RPMI7951 (cell line): Measurements from ENCODE around the gene CSTF3. TPM values are rescaled to one million over a fixed set of nuclear protein-coding genes. Genes with fewer than 3 reads are reported as not detected.
A peak's percentile ranks its signal among the peaks of the same experiment; 100 is the strongest.
"Not testable (repeated sequence)": the region's sequence is repeated elsewhere in the genome, so short reads cannot be mapped to it uniquely, and the experiment has no call there.

Experiments used
- DNase-seq: peaks from one replicate; pipeline ENCODE4 v3.0.0-alpha.2; 2012; ENCODE audit warnings: low read depth
- total RNA-seq: library from RNA; depleted of rRNA; stranded (reverse); fragments of >200 nt; shearing (Covaris generic); gene quantifications from 2 replicates; pipeline ENCODE4 v1.2.3, GENCODE V29; 2014; rRNA removed

The CSTF3 gene
- total RNA-seq, result 19.6 and 27.5 TPM in 2 replicates

DNA sequence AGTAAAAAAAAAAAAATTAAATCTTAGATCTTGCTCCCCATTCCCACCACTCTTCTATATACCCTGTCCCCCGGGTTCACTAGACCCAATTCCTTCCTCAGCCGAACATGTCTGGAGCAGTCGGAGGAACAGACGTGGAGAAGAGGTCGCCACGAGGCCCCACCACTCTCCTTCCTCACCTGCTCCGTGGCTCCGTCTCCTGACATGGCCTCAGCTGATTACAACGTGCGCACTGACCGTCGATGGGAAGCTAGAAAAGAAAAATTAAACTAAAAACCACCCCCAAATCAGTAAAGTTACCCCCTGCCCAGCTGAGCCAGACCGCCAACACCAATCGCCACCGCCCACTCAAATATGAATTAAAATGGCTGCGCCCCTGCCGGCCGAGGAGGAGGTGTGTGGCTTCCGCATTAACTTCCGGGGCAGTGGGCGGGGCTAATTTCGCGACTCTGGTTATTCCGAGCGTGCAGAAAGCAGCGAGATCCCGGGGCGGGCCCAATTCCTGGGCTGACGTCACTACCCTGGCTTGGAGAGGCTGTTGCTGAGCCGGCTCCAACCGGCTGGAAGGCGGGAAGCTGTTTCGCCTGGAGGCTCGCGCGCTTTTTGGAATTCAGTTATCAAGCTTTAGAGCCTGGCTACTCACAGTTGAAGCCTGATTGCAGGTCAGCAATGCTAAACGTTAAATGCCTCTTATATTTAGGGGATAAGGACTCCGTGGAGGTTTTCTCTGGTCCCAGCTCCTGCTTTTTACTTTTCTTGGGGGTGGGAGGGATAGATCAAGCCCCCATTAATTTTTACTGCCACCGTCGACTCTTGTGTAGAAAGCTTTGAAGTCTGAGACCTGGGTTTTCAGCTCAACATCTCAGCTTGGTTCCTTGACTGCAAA, at the start of gene CSTF3:
Gene CSTF3 (minus strand): TSS at position 361 of the 886 bp plus-strand sequence. CDS start 155 bp downstream, at position 206.
- DNase-seq, result peak; percentile 98

DNA sequence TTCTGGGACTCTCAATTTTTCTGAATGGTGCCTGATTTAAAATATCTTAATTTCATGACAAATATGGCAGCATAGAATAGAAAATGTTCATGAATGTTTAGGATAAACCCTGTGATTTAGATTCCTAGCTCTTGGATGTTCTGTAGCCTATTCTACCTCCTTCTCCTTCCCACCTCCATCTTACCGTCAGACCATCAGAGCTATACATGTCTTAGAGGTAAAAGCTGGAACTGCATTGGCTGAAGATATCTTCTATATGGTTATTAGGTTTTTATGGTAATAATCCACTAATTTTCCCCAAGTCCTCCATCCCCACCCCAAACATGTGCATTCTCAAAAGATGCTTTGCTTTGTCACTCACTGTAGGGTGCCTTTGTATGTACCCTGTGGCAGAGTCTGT, 46.9 kb upstream of the CSTF3 start:
- no peak for DNase-seq

GRCh38 chr11:33207408-33207985, 46.2 kb upstream of the CSTF3 start:
- no peak for DNase-seq

DNA sequence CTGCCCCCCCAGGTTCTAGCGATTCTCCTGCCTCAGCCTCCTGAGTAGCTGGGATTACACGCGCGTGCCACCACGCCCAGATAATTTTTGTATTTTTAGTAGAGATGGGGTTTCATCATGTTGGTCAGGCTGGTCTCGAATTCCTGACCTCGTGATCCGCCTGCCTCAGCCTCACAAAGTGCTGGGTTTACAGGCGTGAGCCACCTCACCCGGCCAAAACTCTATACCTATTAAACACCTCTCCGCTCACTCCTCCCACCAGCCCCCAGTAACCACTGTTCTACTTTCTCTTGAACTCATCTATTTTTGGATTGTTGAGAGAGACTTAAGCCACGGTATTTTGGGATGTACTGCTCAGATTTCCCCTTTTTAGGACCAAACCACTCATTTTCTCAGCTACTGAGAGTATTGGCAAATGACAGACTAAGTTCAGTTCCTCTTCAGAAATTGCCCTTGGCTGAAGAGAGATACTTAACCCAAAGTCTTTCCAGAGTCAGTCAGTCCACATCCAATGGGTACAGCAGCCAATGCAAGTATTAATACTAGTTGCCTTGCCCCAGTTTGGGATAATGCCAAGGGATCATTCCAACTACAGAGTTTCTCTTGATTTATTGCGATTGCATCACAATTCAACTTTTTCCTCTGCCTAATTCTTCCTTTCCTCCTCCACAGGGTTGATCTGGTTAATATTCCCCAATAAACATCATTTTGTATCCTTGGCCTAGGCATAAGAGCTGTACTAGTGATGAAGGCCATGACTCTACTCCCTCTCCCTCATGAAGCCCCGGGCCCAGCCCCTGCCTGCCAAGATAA, 36.8 kb upstream of the CSTF3 start:
- no peak for DNase-seq

- no peak for DNase-seq
Observed at GRCh38 chr11:33195462-33196173, 34.3 kb upstream of the CSTF3 start.

- DNase-seq, result no peak
Observed at GRCh38 chr11:33194455-33194854, 33.2 kb upstream of the CSTF3 start.

GRCh38 chr11:33191467-33191866, 30.2 kb upstream of the CSTF3 start:
- DNase-seq, result no peak

DNA sequence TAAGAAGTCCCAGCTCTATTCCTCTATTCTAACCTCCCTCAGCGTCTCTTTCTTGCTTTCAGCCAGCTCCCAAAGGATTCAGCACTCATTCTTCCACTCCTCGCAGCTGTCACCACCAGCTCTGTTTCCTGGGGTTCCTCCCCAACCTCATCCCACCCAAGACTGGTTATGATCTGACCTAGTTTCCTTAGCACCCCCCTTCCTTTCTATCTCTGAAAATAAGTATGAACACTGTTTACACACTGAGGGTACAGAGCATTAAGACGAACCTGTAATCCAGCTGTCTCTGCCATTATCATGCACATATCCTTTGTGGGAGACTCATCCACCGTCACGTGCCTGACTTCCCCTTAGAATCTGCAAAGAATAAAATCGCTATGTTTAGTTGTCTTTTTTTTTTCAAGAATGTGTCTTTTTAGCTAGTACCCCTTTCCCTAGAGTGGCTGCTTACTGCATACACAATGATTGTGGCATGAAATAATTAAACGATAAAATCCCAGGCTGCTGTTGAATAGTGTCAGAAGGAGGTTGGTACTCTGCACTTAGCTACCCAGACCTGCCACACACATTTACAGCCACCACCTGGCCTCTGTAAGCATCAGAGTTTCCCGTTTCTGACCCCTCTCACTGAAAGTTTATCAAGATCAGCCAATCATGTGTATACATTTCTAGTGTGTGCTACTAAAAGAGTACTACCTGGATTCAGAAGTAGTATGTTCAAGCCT, 26.9 kb upstream of the CSTF3 start:
- DNase-seq, result no peak

DNA sequence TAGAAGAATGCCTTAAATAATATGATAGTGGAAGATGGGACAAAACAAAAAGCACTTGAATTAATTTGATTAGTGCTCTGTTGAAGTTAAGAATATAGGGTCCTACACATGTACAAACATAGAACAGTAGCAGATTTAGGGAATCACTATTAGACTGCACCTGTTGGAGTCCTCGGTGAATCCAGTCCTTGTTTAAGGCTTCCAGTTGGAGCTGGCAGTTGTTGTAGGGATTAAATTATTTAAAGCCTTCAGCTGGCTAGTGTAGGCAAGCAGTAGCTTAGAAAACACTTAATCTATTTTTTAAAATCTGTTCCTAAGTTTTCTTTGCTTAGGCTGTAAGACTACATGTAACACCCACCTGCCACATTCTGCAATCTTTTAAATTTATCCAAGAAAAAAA, 24.5 kb upstream of the CSTF3 start:
- DNase-seq, result no peak

GRCh38 chr11:33182246-33182878, 21.1 kb upstream of the CSTF3 start:
- DNase-seq, result no peak

GRCh38 chr11:33179348-33179803, 18.1 kb upstream of the CSTF3 start:
- DNase-seq, result peak; percentile 61

DNA sequence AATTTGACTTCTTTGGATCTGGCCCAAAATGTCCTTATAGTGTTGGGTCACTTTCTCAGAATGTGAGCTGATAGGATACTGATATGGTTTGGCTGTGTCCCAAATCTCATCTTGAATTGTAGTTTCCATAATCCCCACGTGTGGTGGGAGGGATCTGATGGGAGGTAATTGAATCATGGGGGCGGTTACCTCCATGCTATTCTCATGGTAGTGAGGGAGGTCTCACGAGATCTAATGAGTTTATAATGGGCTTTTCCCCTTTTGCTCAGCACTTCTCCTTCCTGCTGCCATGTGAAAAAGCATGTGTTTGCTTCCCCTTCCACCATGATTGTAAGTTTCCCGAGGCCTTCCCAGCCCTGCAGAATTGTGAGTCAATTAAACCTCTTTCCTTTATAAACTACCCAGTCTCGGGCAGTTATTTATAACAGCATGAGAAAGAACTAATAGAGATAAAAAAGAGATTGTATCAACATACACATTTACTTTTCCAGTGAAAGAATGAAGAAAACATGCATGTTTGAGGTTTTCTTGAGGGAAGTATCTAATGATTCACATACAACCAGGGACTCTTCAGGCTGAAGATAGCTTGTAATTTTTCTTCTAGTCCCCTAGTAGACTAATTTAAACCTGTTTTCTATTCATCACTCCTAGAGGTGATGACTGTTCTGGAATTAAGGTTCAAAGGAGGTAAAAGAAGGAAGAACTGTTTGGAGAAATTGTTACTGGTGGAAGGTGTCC, 17.3 kb upstream of the CSTF3 start:
- no peak for DNase-seq

DNA sequence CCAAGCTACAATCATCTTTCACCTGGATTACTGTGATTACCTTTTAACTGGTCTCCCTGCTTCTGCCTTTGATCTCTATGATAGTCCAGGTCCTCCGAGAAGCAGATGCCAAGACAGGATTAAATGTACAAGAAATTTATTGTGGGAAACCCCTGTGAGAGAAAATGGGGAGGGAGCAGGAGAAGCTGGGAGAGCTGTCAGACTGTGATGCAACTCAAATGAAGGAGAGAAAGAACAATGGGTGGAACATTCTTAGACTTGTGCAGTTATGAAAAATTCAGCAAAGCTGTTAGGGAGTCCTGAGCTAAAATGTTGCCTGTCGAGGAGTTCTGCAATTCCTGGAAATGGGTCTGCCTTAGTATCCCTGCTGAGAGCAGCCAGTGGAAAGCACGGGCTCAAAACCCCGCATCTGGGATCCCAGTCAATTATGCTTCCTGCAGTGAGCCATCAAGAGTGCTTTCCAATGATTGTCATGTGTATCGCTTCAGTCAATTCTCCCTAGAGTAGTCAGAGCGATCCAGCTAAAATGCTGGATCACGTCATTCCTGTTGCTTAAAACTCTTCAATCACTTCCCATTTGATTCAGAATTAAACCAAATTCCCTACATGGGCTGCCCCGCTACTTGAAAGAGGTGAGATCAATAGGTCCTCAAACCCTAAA, 16.5 kb upstream of the CSTF3 start:
- no peak for DNase-seq

GRCh38 chr11:33176760-33177159, 15.5 kb upstream of the CSTF3 start:
- not testable (repeated sequence) for DNase-seq

- no peak for DNase-seq
Observed at GRCh38 chr11:33172996-33173395, 11.7 kb upstream of the CSTF3 start.

GRCh38 chr11:33172345-33172744, 11.1 kb upstream of the CSTF3 start:
- DNase-seq, result no peak

- no peak for DNase-seq
Observed at GRCh38 chr11:33171251-33171650, 10.0 kb upstream of the CSTF3 start.

- DNase-seq, result peak; percentile 25
Observed at GRCh38 chr11:33168709-33169200, 7.5 kb upstream of the CSTF3 start.

- no peak for DNase-seq
Observed at GRCh38 chr11:33162831-33163230, 1.6 kb upstream of the CSTF3 start.
